ENCODE data around the gene PSMD4. TPM values are rescaled to one million over a fixed set of nuclear protein-coding genes. Genes with fewer than 3 reads are reported as not detected.
"Not testable (repeated sequence)": the region's sequence is repeated elsewhere in the genome, so short reads cannot be mapped to it uniquely, and the experiment has no call there.

PSMD4 gene
- total RNA-seq, 6 experiments from 2014 or later: 194 to 228 (median 217) TPM

DNA sequence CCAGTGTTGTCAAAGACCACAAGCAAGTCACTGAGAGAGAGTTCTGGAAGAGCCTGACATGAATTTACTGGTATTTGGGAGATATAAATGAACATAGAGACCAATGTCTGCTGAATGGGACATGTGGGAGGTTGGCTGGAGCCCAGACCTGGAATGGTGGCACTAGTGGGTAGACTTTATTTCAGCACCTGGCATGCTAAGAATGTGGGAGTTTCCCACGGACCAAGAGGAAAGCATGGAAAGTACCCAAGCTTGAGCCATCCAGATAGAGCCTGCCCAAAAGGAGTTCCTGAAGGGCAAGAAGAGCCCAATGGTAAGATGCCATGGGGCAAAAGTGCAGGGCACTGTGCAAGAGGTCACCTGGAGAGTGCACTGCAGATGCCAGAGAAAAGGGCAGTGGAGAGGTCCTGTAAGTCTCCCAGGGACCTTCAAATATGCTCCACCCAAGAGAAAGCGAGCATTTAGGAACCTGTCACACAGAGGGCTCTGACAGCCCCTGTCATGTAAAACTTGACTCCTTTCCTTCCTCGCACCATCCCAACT is 19.5 kb downstream of the PSMD4 start:
- TF ChIP-seq CTCF (IDR thresholded peaks at IDR 0.05): no peak
- DNase-seq: no peak
- Mint-ChIP-seq H3K27me3 (ENCODE audit: insufficient read depth) (no peaks in the 10 kb centered on the region; the same call in none of the 2 replicates), H3K27ac (no peak overlapping the region), H3K36me3 (ENCODE audit: low read depth) (peaks cover 17% of the 10 kb centered on the region), H3K4me3 (no peak overlapping the region), H3K9me3 (no peaks in the 10 kb centered on the region), H3K4me1 (ENCODE audit: low read depth) (no peaks in the 10 kb centered on the region; the same call in 1 of the 2 replicates)

DNA sequence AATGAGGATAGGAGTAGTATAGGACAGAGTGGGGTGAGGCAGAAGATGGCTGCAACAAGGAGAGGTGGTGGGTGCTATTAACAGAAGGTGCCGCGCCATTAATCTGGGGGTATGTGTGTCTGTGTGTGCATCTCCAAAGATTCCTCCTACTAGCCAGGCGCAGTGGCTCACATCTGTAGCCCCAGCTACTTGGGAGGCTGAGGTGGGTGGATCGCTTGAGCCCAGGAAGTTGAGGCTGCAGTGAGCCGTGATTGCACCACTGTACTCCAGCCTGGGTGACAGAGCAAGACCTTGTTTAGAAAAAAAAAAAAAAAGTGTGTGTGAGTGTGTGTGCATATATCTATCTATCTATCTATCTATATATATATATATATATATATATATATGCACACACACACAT is 20.8 kb downstream of the PSMD4 start:
- not testable (repeated sequence) for H3K4me1 Mint-ChIP-seq (ENCODE audit: low read depth); H3K9me3 Mint-ChIP-seq; H3K27me3 Mint-ChIP-seq (ENCODE audit: insufficient read depth); DNase-seq; H3K4me3 Mint-ChIP-seq; H3K27ac Mint-ChIP-seq
- H3K36me3 Mint-ChIP-seq (ENCODE audit: low read depth): peaks cover 12% of the 10 kb centered on the region

- H3K27ac Mint-ChIP-seq: no peak overlapping the region
- no peaks in the 10 kb centered on the region; the same call in 1 of the 2 replicates for H3K4me1 Mint-ChIP-seq (ENCODE audit: low read depth)
- no peak overlapping the region for H3K4me3 Mint-ChIP-seq
- H3K36me3 Mint-ChIP-seq (ENCODE audit: low read depth): peaks cover 5% of the 10 kb centered on the region
- H3K27me3 Mint-ChIP-seq (ENCODE audit: insufficient read depth): peaks cover 2% of the 10 kb centered on the region
- H3K9me3 Mint-ChIP-seq: no peaks in the 10 kb centered on the region
- no peak for DNase-seq
- TF ChIP-seq CTCF (IDR thresholded peaks at IDR 0.05): no peak
Observed at GRCh38 chr1:151277249-151277648, 22.7 kb downstream of the PSMD4 start.

DNA sequence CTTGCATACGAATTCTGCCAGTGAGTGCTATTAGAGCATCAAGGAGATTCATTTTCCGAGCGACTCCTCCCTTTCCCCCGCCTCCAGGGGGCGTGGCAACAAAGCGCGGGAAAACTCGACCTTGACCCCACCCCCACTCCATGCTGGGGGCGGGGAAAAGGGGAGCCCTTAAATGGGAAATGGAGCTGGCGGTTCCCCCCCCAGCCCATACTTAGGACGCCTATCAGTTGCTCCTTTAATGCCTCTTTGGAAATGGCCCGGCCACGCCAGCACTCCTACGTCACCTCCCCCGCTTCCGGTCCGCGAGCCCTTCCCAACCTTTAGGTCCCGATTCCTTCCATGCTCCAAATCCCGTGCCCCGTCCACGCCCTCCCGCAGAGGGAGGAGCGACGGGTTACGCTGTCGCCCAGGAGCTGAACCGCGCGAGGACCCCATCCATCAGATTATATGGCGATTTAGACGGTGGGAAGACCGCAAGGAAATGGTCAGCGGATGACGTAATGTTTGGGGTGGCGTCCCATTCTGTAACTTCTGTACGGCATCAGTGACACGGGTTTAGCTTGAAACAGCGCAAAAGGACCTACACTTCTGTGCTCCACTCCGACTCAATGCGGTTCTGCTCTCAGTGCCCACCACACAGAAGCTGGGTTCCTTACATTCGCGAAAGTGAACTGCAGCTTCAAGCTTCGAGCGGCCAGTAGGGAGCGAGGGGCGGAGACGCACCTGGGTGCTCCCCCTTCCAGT is 26.9 kb downstream of the PSMD4 start:
- peak; percentile 74 for TF ChIP-seq CTCF (IDR thresholded peaks at IDR 0.05)
- peak overlapping the region; percentile 100 for H3K27ac Mint-ChIP-seq
- peak overlapping the region; percentile 98 for H3K4me3 Mint-ChIP-seq
- H3K27me3 Mint-ChIP-seq (ENCODE audit: insufficient read depth): peaks cover 8% of the 10 kb centered on the region
- no peaks in the 10 kb centered on the region for H3K36me3 Mint-ChIP-seq (ENCODE audit: low read depth)
- peak; percentile 92 for DNase-seq
- H3K9me3 Mint-ChIP-seq: no peaks in the 10 kb centered on the region
- H3K4me1 Mint-ChIP-seq (ENCODE audit: low read depth): peaks cover 16% of the 10 kb centered on the region

- peaks cover 8% of the 10 kb centered on the region for H3K27me3 Mint-ChIP-seq (ENCODE audit: insufficient read depth)
- peak within 1 kb of the TSS; percentile 98 for H3K4me3 Mint-ChIP-seq
- H3K36me3 Mint-ChIP-seq (ENCODE audit: low read depth): no peaks in the 10 kb centered on the region
- H3K4me1 Mint-ChIP-seq (ENCODE audit: low read depth): peaks cover 16% of the 10 kb centered on the region
- peak; percentile 100 for DNase-seq
- peak within 1 kb of the TSS; percentile 100 for H3K27ac Mint-ChIP-seq
- TF ChIP-seq CTCF (IDR thresholded peaks at IDR 0.05): no peak
- no peaks in the 10 kb centered on the region for H3K9me3 Mint-ChIP-seq
Observed at GRCh38 chr1:151281969-151282882, 27.7 kb downstream of the PSMD4 start, which contains the start of gene ZNF687. Gene ZNF687 (plus strand): TSS chr1:151282299. CDS start chr1:151286292, 3,993 bp downstream.

Data from HFFc6 (cell line).